Hippocampal formation (tissue), 2 donors: ENCODE data around the gene PARVA.

Experiments
- DNase-seq, 2 donors: peaks; one replicate each; lab custom pipeline; 2025; lab: John Stamatoyannopoulos, UW

PARVA gene

DNA sequence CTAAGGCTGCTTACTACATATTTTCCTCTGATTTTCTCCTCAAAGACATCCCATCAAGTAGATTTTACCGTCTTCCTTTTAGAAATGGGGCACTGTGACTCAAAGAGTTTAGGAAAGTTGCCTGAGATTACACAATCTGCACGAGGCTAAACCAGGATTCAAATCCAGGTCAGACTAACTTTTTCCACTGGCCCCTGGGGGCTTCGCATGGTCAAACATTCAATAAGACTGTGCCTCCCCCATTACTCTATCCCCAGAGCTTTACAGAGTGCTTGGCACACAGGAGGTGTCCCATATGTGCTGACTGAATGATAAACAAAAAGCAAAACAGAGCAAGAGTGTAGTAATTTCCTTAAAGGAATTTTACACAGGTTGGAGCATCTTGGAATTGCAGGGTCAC is 178.8 kb downstream of the PARVA start:
- no peak for DNase-seq

- peak in 1 of 2 donors; percentile 2 for DNase-seq
Measured at GRCh38 chr11:12556788-12557384, 179.5 kb downstream of the PARVA start.

DNA sequence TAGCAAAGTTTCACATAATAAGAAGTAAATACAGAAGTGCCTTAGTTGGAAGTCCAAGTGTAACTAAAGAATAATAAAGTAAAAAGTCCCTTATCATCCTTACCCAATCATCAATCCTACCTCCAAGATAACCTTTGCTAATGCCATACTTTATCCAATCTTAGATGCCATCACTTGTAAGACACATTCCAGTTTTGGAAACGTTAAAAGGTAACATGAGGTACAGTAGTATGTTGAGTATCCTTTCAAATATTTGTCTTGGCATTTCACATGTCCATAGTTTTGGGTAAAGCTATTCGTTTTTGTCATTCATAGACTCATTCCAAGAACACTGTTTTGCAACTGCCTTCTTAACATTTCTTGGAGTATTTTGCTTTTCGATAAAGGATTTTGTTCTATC is 181.6 kb downstream of the PARVA start:
- no peak for DNase-seq

DNA sequence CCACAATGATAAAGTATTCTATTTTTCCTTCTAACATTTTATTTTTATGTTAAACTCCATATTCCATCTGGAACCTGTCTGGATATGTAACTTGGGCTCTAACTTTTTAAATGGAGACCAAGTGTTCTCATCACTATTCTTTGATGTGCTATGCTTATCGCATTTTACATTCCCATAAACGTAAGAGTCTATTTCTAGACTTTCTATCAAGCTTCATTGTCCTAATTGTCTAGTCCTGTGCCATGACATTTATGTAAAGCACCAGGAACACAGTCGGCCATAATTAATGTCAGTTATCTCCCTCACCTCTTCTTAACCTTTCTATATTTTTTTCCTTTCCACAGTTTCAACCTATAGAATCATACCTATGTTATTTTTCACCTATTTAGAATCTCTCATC is 183.0 kb downstream of the PARVA start:
- no peak for DNase-seq

- no peak for DNase-seq
Measured at GRCh38 chr11:12560861-12561260, 183.5 kb downstream of the PARVA start.

DNA sequence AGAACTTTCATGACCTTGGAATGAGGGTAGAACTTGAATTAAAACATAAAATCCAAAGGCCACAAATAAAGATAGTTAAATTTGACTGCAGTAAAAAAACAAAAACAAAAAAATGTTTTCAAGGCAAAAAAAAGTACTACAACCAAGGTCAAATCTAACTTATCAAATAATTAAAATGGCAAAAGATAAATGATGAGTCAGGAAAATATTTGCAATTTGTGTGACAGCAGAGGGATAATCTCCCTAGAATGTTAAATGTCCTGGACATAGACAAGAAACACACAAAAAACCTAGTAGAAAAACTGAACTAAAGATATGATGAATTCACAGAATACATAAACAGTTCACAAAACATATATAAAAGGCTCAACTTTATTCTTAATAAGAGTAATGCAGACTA is 186.6 kb downstream of the PARVA start:
- DNase-seq: no peak

DNA sequence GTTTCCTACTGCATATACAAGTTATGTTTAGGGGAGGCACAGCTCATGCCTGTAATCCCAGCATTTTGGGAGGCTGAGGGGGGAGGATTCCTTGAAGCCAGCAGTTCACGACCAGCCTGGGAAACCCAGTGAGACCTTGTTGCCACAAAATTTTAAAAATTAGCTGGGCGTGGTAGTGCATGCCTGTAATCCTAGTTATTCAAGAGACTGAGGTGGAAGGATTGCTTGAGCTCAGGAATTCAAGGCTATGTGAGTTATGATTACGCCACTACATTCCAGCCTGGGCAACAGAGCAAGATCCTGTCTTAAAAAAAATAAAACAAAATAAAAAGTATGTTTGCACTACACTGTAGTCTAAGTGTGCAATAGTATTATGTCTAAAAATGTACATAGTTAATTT is 188.0 kb downstream of the PARVA start:
- DNase-seq: no peak

DNA sequence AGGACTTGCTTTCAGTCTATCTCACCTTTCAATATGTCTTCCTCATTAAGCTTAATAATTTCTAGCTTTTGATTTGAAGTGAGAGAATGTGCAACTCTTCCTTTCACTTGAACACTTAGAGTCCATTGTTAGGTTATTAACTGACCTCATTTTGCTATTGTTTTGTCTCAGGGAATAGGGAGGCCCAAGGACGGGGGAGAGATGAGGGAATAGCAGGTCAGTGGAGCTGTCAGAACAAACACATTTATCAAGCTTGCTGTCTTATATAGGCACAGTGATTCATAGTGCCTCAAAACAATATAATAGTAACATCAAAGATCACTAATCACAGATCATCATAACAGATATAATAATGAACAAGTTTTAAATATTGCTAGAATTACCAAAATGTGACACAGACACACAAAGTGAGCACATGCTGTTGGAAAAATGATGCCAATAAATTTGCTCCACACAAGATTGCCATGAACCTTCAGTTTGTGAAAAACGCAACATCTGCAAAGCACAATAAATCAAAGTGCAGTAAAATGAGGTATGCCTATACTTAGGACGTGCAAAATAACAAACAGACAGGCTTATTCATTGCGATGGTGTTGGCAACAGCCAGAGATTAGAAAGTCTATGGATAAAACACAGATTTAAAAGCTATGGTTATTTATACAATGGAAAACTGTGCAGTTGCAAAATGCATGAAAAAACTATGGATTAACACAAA is 190.5 kb downstream of the PARVA start:
- no peak for DNase-seq

DNA sequence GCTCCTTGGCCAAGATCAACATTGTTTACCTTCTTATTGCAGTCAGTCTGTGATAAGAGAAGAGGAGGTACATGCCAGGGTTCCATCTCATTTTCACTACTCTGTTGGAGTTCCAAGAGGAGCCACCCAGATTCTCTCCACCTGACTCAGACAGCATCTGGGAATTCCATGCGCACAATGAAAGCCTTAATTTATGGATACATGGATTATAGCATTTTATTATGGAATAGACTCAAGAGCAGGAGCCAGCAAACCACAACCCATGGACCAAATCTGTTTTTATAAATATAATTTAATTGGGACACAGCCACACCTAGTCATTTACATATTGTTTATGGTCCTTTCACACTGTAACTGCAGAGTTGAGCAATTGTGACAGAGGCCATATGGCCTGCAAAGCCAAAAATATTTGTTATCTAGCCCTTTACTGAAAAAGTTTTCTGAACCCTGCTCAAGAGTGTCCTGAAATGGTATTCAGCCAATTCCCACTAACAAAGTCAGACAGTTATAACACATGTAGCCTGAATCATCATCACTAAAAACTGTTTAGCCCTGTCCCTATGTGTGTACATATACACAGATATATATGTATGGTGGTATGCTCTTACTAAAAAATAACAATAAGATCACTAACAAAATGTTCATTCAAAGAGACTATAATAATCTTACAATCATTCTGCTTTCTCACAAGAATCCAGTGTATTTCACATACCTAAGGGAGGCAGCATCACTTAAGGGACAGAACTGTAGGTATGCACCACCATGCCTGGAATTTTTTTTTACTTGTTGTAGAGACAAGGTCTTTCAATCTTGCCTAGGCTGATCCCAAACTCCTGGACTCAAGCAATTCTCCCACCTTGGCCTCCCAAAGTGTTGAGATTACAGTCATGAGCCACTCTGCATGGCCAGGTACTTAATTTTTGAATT is 192.4 kb downstream of the PARVA start:
- DNase-seq: no peak

- DNase-seq: no peak
Measured at GRCh38 chr11:12573707-12574485, 196.5 kb downstream of the PARVA start.

DNA sequence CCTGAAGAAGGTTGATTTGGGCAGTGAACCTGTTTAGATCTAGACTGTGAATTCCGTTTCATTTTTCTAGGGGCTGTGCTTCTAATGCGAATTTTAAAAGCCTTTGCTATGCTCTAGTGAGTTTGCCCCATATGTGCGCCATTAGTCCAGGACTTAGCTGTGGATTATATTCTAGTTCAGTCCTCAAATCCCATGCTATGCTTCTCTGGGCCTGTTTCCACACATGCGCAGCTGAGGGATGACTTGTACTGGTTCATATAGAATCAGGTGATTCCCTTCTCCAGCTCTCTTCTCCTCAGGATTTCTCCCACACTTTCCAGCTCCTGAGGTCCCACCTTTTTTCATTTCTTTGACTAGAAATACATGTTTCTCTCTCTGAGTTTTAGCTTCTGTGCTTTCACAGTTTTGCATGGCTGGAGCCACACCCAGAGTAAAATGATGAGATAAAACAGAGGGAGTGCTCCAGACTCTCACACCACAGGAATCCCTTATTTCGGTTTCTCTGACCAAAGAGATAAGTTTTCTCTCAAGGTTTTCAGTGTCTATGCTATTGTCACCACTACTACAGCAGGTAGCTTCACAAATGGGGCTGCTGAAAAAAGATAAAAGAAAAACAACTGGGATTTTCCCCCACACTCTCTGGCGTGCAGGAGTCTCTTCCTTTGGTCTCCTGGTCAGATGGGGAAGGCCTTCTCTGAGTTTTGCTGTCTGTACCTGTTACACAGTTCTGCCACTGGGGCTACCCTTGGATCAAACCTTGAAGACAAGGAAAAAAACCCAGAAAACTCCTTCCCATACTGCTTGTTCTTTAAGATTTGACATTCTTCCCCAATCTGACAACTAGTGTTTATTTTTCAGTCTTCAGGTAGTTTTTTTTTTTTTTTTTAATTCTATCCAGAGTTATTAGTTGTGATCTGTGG is 200.6 kb downstream of the PARVA start:
- DNase-seq: no peak

DNA sequence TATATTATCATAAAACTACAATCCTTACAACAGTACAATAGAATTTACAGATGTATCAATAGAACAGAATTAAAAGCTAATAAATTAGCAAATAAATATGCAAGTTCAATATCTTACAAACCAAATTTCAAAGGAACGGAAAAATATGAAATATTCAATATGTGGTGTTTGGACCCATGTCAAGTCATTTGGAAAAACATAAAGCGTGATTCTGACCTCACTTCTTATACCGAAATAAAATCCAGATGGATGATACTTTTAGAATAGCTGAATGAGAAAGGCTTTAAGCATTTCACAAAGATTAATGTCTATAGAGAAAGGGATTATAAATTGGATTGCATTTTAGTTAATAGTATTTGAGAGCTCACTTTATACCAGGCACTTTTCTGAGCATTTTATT is 204.0 kb downstream of the PARVA start:
- no peak for DNase-seq

DNA sequence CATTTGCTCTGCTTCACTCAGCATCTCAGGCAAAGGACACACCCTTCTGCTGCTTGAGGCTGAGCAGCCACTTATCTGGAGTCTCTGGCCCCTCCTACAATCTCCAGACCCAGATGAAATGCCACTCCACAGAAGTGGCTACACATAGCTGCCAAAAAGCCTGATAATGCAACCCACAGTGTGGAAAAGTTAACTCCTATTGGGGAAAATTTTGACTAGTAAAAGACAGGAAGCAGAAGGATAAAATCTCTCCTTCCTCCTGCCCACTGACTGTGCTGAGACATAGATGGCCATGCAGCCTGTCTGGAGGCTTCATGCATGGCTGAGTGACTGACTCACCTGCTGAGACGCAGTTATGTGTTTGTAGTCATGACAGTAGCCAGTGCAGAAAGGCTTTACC is 204.6 kb downstream of the PARVA start:
- DNase-seq: no peak
